Neuronal stem cell (in vitro differentiated cells): ENCODE data around the gene FER1L5.
A peak's percentile ranks its signal among the peaks of the same experiment; 100 is the strongest.

Experiments
- DNase-seq: peaks from one replicate; pipeline ENCODE4 v3.0.0-alpha.2; 2013; ENCODE audit warnings: low spot score
- H2AFZ ChIP-seq: one replicate; pipeline ENCODE4 v1.6.1; 2013; ENCODE audit warnings: mild to moderate bottlenecking, low read length, inconsistent platforms
- H2AK5ac ChIP-seq: 2 replicates; pipeline ENCODE4 v1.6.1; 2013; ENCODE audit warnings: low read depth, mild to moderate bottlenecking, inconsistent platforms, low read length, moderate library complexity, mixed read lengths
- H2BK120ac ChIP-seq: 2 replicates; pipeline ENCODE4 v1.6.1; 2013; ENCODE audit warnings: low read depth, mild to moderate bottlenecking, inconsistent platforms, low read length, moderate library complexity, mixed read lengths
- H2BK12ac ChIP-seq: one replicate; pipeline ENCODE4 v1.6.1; 2013; ENCODE audit warnings: low read length, inconsistent platforms
- H2BK15ac ChIP-seq: 2 replicates; pipeline ENCODE4 v1.6.1; 2013; ENCODE audit warnings: mild to moderate bottlenecking, low read length, inconsistent platforms, mixed read lengths
- H2BK5ac ChIP-seq: one replicate; pipeline ENCODE4 v1.6.1; 2013; ENCODE audit warnings: inconsistent platforms, mild to moderate bottlenecking, low read length, moderate library complexity
- H3K14ac ChIP-seq: one replicate; pipeline ENCODE4 v1.6.1; 2013; ENCODE audit warnings: low read length, inconsistent platforms
- H3K18ac ChIP-seq: 2 replicates; pipeline ENCODE4 v1.6.1; 2013; ENCODE audit warnings: low read length, inconsistent platforms
- H3K23ac ChIP-seq: 2 replicates; pipeline ENCODE4 v1.6.1; 2013; ENCODE audit warnings: low read depth, mild to moderate bottlenecking, mixed read lengths, low read length, inconsistent platforms; ENCODE audit not compliant: poor library complexity
- H3K27ac ChIP-seq: replicated peaks from 3 replicates; pipeline ENCODE4 v1.5.1; 2013; ENCODE audit warnings: low read length, inconsistent platforms
- H3K27me3 ChIP-seq, 3 experiments: 2 replicates each; pipeline ENCODE4 v1.6.1; 2013; ENCODE audit warnings: low read length in 3 of 3, mild to moderate bottlenecking in 2 of 3, inconsistent platforms in 1 of 3, low read depth in 1 of 3, mixed read lengths in 1 of 3, moderate library complexity in 1 of 3; ENCODE audit not compliant: control insufficient read depth in 3 of 3, insufficient read depth in 3 of 3
- H3K36me3 ChIP-seq, 2 donors: replicated peaks in 1 of 2; 2 replicates each; pipeline ENCODE4 v1.6.1; 2013; ENCODE audit warnings: low read length in 2 of 2; ENCODE audit not compliant: control insufficient read depth in 2 of 2, insufficient read depth in 2 of 2
- H3K4ac ChIP-seq: 2 replicates; pipeline ENCODE4 v1.6.1; 2013; ENCODE audit warnings: inconsistent platforms, mild to moderate bottlenecking, low read length, moderate library complexity
- H3K4me1 ChIP-seq, 2 donors: 1 replicate in 1 of 2; 2 replicates in 1 of 2; pipeline ENCODE4 v1.6.1; 2013; ENCODE audit warnings: low read length in 2 of 2, low read depth in 1 of 2; ENCODE audit not compliant: control insufficient read depth in 2 of 2, insufficient read depth in 1 of 2
- H3K4me2 ChIP-seq: one replicate; pipeline ENCODE4 v1.6.1; 2013; ENCODE audit warnings: mild to moderate bottlenecking, low read length, inconsistent platforms; ENCODE audit not compliant: insufficient read depth, poor library complexity, severe bottlenecking
- H3K4me3 ChIP-seq, 2 donors: 2 replicates each; pipeline ENCODE4 v1.5.1; 2013; ENCODE audit warnings: low read length in 2 of 2, mild to moderate bottlenecking in 2 of 2, inconsistent platforms in 1 of 2, moderate library complexity in 1 of 2
- H3K79me1 ChIP-seq: one replicate; pipeline ENCODE4 v1.6.1; 2013; ENCODE audit warnings: low read depth, mild to moderate bottlenecking, inconsistent platforms, low read length, moderate library complexity
- H3K9ac ChIP-seq: one replicate; pipeline ENCODE4 v1.6.1; 2013; ENCODE audit warnings: mild to moderate bottlenecking, low read depth, low read length, inconsistent platforms; ENCODE audit not compliant: poor library complexity
- H3K9me3 ChIP-seq, 2 donors: replicated peaks in 1 of 2; 2 replicates each; pipeline versions ENCODE3 to v1.6.1; 2013; ENCODE audit warnings: low read length in 2 of 2, mild to moderate bottlenecking in 2 of 2, inconsistent platforms in 1 of 2, low read depth in 1 of 2, mixed read lengths in 1 of 2, moderate library complexity in 1 of 2; ENCODE audit not compliant: control insufficient read depth in 2 of 2, insufficient read depth in 1 of 2
- H4K8ac ChIP-seq: one replicate; pipeline ENCODE4 v1.6.1; 2013; ENCODE audit warnings: low read depth, mild to moderate bottlenecking, inconsistent platforms, low read length, moderate library complexity
- H4K91ac ChIP-seq: one replicate; pipeline ENCODE4 v1.6.1; 2013; ENCODE audit warnings: low read length, low read depth, mild to moderate bottlenecking, inconsistent platforms; ENCODE audit not compliant: poor library complexity
- WGBS, 2 donors: extraction: QIAGEN DNeasy Blood & Tissue Kit; methylation state at CpG; one replicate each; pipeline ENCODE4 v1.1.7; 2013; ENCODE audit warnings: missing lambda C conversion rate in 2 of 2, mixed read lengths in 1 of 2; ENCODE audit not compliant: insufficient read length in 2 of 2, insufficient replicate concordance in 1 of 2; ENCODE audit errors: extremely low coverage in 2 of 2; 5-methylcytosine and 5-hydroxymethylcytosine counted together

The FER1L5 gene

DNA sequence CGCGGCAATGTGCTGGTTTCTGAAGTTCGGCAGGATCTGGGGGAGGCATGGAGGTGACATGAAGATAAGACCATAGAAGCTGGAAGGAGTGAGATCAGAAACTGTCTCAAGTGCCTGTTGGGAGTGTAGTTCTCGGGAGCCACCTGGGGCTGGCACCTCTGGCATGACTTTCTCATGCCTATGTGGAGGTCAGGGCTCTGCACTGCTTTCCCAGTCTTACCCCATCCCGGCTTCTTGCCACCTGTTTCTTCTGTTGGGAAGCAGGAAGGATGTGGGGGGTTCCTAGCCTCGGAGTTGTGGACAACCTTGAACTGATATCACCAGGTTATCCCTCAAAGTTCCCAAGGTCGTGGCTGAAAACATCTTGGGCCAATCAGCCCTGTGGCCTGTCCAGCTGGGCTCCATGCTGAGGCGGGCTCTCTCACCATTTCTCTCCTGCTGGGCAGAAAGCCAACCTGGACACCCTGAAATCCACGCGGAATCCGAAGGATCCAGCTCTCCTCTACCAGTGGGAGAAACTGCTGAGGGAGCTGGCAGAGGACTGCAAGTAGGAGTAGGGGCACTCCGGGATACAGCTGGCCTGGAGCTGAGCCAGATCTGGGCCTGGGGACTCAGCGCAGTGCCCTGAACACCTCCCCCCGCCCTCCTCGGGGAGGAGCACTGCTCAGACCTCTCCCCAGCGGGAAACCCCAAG, 42.5 kb downstream of the FER1L5 start:
- Histone ChIP-seq H2BK120ac (no peak overlapping the region), H4K8ac (no peak overlapping the region), H2AK5ac (no peak overlapping the region), H2AFZ (peak overlapping the region; percentile 68), H2BK12ac (no peak overlapping the region), H3K14ac (no peak overlapping the region), H4K91ac (no peak overlapping the region), H3K23ac (no peak overlapping the region), H3K9me3 (no peaks in the 10 kb centered on the region), H3K27me3 (peaks cover 0 to 2% (median 0%) of the 10 kb centered on the region in 3 experiments), H3K4ac (no peak overlapping the region), H3K4me2 (no peak overlapping the region), H2BK5ac (no peak overlapping the region), H3K36me3 (no peaks in the 10 kb centered on the region), H2BK15ac (no peak overlapping the region), H3K18ac (no peak overlapping the region), H3K9ac (no peak overlapping the region), H3K79me1 (no peaks in the 10 kb centered on the region), H3K4me1 (peaks cover 2 to 12% of the 10 kb centered on the region in 2 donors), H3K27ac (no peak overlapping the region), H3K4me3 (peak overlapping the region in 1 of 2 donors; percentile 42)
- no CpG with 5 or more reads among the region's 16 CpGs for WGBS, 2 donors
- DNase-seq, result no peak

DNA sequence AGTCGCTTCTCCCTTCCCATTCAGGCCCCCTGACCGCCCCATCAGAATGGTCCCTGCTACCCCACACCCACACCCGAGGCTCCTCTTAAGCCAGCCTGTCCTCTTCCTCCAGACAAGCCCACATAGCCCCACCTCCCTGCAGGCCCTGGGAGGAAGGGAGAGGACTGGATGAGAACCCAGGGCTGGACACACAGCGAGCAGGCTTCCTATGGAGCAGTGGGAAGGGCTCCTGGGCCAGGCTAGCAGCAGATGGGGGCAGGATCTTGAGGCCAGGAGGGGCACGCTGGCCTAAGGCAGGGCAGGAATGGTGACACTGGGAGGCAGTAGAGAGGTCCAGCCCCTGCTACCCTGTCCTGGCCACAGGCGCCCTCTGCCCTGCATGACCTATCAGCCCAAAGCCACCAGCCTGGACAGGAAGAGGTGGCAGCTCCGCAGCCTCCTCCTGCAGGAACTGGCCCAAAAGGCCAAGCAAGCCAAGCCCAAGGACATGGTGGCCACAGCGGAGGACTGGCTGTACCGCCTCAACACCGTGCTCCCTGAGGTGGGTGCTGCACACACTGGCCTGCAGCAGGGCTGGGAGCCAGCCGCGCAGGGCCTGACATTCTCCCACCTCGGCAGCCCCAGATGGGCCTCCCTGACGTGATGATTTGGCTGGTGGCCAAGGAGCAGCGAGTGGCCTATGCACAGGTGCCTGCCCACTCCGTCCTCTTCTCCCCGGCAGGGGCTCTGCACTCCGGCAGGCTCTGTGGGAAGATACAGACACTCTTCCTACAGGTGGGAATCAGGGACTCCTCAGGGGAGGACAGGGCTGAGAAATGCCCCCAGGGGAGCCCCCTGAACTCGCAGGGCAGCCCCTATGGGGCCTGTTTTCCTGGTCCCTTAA, 43.3 kb downstream of the FER1L5 start:
- H2AK5ac ChIP-seq, result peak overlapping the region; percentile 58
- H3K79me1 ChIP-seq, result no peaks in the 10 kb centered on the region
- DNase-seq, result no peak
- H3K23ac ChIP-seq, result peak overlapping the region; percentile 9
- no CpG with 5 or more reads among the region's 19 CpGs for WGBS, 2 donors
- H3K27me3 ChIP-seq, result no peaks in the 10 kb centered on the region
- peak overlapping the region; percentile 97 for H4K8ac ChIP-seq
- H3K9me3 ChIP-seq, result no peaks in the 10 kb centered on the region
- H3K27ac ChIP-seq, result no peak overlapping the region
- H3K14ac ChIP-seq, result peak overlapping the region; percentile 67
- peak overlapping the region; percentile 68 for H2AFZ ChIP-seq
- H3K36me3 ChIP-seq, result no peaks in the 10 kb centered on the region
- H4K91ac ChIP-seq, result no peak overlapping the region
- H3K18ac ChIP-seq, result peak overlapping the region; percentile 88
- H2BK15ac ChIP-seq, result no peak overlapping the region
- peaks cover 2 to 12% of the 10 kb centered on the region in 2 donors for H3K4me1 ChIP-seq
- no peak overlapping the region for H3K4me2 ChIP-seq
- no peak overlapping the region for H2BK12ac ChIP-seq
- H3K4me3 ChIP-seq, result no peak overlapping the region
- H3K4ac ChIP-seq, result no peak overlapping the region
- H3K9ac ChIP-seq, result no peak overlapping the region
- H2BK5ac ChIP-seq, result no peak overlapping the region
- no peak overlapping the region for H2BK120ac ChIP-seq

DNA sequence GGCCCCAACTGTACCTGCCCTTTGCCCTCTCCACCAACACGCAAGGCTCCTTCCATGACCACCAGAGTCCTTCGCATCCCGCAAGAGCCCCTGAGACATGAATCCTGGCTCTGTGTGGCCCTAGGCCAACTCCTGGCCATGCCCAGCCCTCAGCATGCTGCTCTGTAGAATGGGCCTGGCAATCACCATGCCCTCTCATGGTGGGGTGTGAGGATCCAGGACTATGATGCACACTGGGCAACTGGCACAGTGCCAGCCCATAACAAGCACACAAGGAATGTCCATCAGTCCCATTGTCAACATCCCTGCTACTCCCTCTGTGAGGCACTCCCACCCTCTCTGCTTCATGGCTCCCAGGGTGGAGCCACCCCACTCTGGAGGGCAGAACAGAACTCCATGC, 44.7 kb downstream of the FER1L5 start:
- H2AK5ac ChIP-seq, result peak overlapping the region; percentile 4
- no peak overlapping the region for H4K8ac ChIP-seq
- no peaks in the 10 kb centered on the region for H3K27me3 ChIP-seq
- H4K91ac ChIP-seq, result no peak overlapping the region
- H3K9ac ChIP-seq, result no peak overlapping the region
- no peak overlapping the region for H2BK5ac ChIP-seq
- no CpG with 5 or more reads among the region's 3 CpGs for WGBS, 2 donors
- no peak overlapping the region for H2BK12ac ChIP-seq
- H2BK15ac ChIP-seq, result no peak overlapping the region
- no peaks in the 10 kb centered on the region for H3K9me3 ChIP-seq
- peaks cover 2 to 12% of the 10 kb centered on the region in 2 donors for H3K4me1 ChIP-seq
- no peak overlapping the region for H3K14ac ChIP-seq
- peak overlapping the region in 1 of 2 donors; percentile 7 for H3K4me3 ChIP-seq
- no peak for DNase-seq
- no peaks in the 10 kb centered on the region for H3K36me3 ChIP-seq
- H3K4me2 ChIP-seq, result no peak overlapping the region
- H2BK120ac ChIP-seq, result no peak overlapping the region
- H3K18ac ChIP-seq, result peak overlapping the region; percentile 74
- H3K4ac ChIP-seq, result no peak overlapping the region
- no peaks in the 10 kb centered on the region for H3K79me1 ChIP-seq
- H2AFZ ChIP-seq, result no peak overlapping the region
- no peak overlapping the region for H3K27ac ChIP-seq
- H3K23ac ChIP-seq, result no peak overlapping the region
